B cell (primary cell): Measurements from ENCODE around the gene HES1.

Experiments
- EZH2 ChIP-seq: IDR thresholded peaks from 2 replicates; pipeline ENCODE4 v1.6.1; 2012; ENCODE audit warnings: borderline replicate concordance, low read depth, mild to moderate bottlenecking, moderate library complexity, low read length; ENCODE audit not compliant: insufficient read depth, poor library complexity, severe bottlenecking
- TF ChIP-seq, protein P1 (sequence below): fragments of 200-600 bp; IDR thresholded peaks from one replicate; pipeline ENCODE4 v1.8.0; 2022; ENCODE audit warnings: antibody characterized with exemption, mild to moderate bottlenecking

- TF ChIP-seq, protein P1, sequence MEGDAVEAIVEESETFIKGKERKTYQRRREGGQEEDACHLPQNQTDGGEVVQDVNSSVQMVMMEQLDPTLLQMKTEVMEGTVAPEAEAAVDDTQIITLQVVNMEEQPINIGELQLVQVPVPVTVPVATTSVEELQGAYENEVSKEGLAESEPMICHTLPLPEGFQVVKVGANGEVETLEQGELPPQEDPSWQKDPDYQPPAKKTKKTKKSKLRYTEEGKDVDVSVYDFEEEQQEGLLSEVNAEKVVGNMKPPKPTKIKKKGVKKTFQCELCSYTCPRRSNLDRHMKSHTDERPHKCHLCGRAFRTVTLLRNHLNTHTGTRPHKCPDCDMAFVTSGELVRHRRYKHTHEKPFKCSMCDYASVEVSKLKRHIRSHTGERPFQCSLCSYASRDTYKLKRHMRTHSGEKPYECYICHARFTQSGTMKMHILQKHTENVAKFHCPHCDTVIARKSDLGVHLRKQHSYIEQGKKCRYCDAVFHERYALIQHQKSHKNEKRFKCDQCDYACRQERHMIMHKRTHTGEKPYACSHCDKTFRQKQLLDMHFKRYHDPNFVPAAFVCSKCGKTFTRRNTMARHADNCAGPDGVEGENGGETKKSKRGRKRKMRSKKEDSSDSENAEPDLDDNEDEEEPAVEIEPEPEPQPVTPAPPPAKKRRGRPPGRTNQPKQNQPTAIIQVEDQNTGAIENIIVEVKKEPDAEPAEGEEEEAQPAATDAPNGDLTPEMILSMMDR = no peak
- TF ChIP-seq EZH2 = no peak
Measured at GRCh38 chr3:194095464-194095863, 40.5 kb upstream of the HES1 start.
